Hepatocyte (in vitro differentiated cells): ENCODE results near the gene FMN1. TPM values are rescaled to one million over a fixed set of nuclear protein-coding genes. Genes with fewer than 3 reads are reported as not detected.

Source experiments
- DNase-seq: peaks from one replicate; pipeline ENCODE4 v3.0.0-alpha.2; 2016; ENCODE audit warnings: low spot score
- H2AFZ ChIP-seq: fragments of 200-600 bp; sonication (generic); 2 replicates; pipeline ENCODE4 v1.6.0; 2016; ENCODE audit warnings: antibody characterized with exemption, mild to moderate bottlenecking
- H3K27ac ChIP-seq: fragments of 200-600 bp; sonication (generic); 2 replicates; pipeline ENCODE4 v1.5.1; 2016; ENCODE audit warnings: mild to moderate bottlenecking
- H3K27me3 ChIP-seq: fragments of 200-600 bp; sonication (generic); 2 replicates; pipeline ENCODE4 v1.6.1; 2016
- H3K36me3 ChIP-seq: fragments of 200-600 bp; sonication (generic); replicated peaks from 2 replicates; pipeline ENCODE4 v1.5.1; 2016; ENCODE audit warnings: low read depth; ENCODE audit not compliant: insufficient read depth
- H3K4me1 ChIP-seq: fragments of 200-600 bp; sonication (generic); 2 replicates; pipeline ENCODE4 v1.5.1; 2016; ENCODE audit warnings: mild to moderate bottlenecking, moderate library complexity; ENCODE audit not compliant: insufficient read depth
- H3K4me2 ChIP-seq: fragments of 200-600 bp; sonication (generic); 2 replicates; pipeline ENCODE4 v1.6.0; 2016
- H3K4me3 ChIP-seq: fragments of 200-600 bp; sonication (generic); 2 replicates; pipeline ENCODE4 v1.5.1; 2016; ENCODE audit warnings: mild to moderate bottlenecking
- H3K79me2 ChIP-seq: fragments of 200-600 bp; sonication (generic); 2 replicates; pipeline ENCODE4 v1.6.0; 2017; ENCODE audit warnings: mild to moderate bottlenecking
- H3K9me2 ChIP-seq: fragments of 200-600 bp; sonication (generic); replicated peaks from 2 replicates; pipeline ENCODE4 v1.6.0; 2017; ENCODE audit warnings: mild to moderate bottlenecking; ENCODE audit not compliant: insufficient read depth
- H3K9me3 ChIP-seq: fragments of 200-600 bp; sonication (generic); 2 replicates; pipeline ENCODE4 v1.5.1; 2016; ENCODE audit warnings: low read depth, mild to moderate bottlenecking
- H4K20me1 ChIP-seq: fragments of 200-600 bp; sonication (generic); 2 replicates; pipeline ENCODE4 v1.6.0; 2016; ENCODE audit warnings: mild to moderate bottlenecking; ENCODE audit not compliant: insufficient read depth, poor library complexity, severe bottlenecking
- EZH2 ChIP-seq: fragments of 200-600 bp; sonication (generic); IDR thresholded peaks from 2 replicates; pipeline ENCODE4 v1.6.1; 2016; ENCODE audit warnings: antibody characterized with exemption, mild to moderate bottlenecking, borderline replicate concordance
- EZH2phosphoT487 ChIP-seq: fragments of 200-600 bp; sonication (generic); IDR thresholded peaks from one replicate; pipeline ENCODE4 v1.6.1; 2018; ENCODE audit warnings: antibody characterized with exemption, mild to moderate bottlenecking, low read depth, moderate library complexity; ENCODE audit not compliant: unreplicated experiment, severe bottlenecking
- WGBS: methylation state at CpG from one replicate; pipeline ENCODE4 v1.1.6; 2016; ENCODE audit warnings: low lambda C conversion rate; ENCODE audit errors: missing lambda C conversion rate; 5-methylcytosine and 5-hydroxymethylcytosine counted together
- polyA plus RNA-seq: library from polyadenylated mRNA; unstranded; fragments of >200 nt; fragmentation: Nextera tagmentation; extraction: Ambion mirVana; gene quantifications from 2 replicates; pipeline ENCODE4 v1.2.1, GENCODE V29; 2016
- total RNA-seq: library from RNA; depleted of rRNA; stranded (reverse); fragments of >200 nt; gene quantifications from 2 replicates; pipeline ENCODE4 v1.2.3, GENCODE V29; 2014
- TF ChIP-seq, protein P1 (sequence below): fragments of 200-600 bp; sonication (generic); IDR thresholded peaks from 2 replicates; pipeline ENCODE4 v1.5.1; 2016; ENCODE audit warnings: antibody characterized with exemption, mild to moderate bottlenecking; ENCODE audit not compliant: poor library complexity

FMN1 gene
- total and polyA plus RNA-seq, 2 experiments from 2014 or later, result 0.07 to 0.70 TPM

DNA sequence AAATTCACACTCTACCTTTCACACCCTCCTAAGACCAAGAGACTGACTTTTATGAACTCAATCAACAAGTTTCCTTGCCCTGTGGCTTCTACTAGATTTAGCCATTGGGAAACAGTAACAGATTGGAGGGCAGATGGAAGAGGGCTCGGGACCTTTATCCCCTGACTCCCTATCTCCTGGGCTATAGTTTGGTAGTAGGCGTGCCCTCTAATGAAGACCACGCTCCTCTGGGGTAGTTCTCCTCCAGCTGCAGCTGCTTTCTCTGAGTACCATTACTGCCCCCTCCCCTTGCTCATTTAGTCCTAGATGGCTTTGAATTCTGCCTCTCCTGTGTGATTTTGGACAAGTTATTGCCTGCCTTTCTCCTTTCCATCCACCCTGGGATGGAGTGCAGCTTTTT, 33.3 kb downstream of the FMN1 start:
- Histone ChIP-seq H3K4me3 (no peak overlapping the region), H2AFZ (no peak overlapping the region), H3K27ac (peak overlapping the region; percentile 28), H3K79me2 (no peaks in the 10 kb centered on the region), H3K27me3 (no peaks in the 10 kb centered on the region), H3K9me3 (no peaks in the 10 kb centered on the region), H3K4me1 (no peaks in the 10 kb centered on the region), H3K4me2 (no peak overlapping the region), H3K9me2 (no peaks in the 10 kb centered on the region), H4K20me1 (no peaks in the 10 kb centered on the region), H3K36me3 (no peaks in the 10 kb centered on the region)
- no peak for DNase-seq
- 84% methylated on average over 3 of the region's 3 CpGs for WGBS
- TF ChIP-seq EZH2phosphoT487, result no peak
- TF ChIP-seq, protein P1, sequence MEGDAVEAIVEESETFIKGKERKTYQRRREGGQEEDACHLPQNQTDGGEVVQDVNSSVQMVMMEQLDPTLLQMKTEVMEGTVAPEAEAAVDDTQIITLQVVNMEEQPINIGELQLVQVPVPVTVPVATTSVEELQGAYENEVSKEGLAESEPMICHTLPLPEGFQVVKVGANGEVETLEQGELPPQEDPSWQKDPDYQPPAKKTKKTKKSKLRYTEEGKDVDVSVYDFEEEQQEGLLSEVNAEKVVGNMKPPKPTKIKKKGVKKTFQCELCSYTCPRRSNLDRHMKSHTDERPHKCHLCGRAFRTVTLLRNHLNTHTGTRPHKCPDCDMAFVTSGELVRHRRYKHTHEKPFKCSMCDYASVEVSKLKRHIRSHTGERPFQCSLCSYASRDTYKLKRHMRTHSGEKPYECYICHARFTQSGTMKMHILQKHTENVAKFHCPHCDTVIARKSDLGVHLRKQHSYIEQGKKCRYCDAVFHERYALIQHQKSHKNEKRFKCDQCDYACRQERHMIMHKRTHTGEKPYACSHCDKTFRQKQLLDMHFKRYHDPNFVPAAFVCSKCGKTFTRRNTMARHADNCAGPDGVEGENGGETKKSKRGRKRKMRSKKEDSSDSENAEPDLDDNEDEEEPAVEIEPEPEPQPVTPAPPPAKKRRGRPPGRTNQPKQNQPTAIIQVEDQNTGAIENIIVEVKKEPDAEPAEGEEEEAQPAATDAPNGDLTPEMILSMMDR, result no peak
- no peak for TF ChIP-seq EZH2

DNA sequence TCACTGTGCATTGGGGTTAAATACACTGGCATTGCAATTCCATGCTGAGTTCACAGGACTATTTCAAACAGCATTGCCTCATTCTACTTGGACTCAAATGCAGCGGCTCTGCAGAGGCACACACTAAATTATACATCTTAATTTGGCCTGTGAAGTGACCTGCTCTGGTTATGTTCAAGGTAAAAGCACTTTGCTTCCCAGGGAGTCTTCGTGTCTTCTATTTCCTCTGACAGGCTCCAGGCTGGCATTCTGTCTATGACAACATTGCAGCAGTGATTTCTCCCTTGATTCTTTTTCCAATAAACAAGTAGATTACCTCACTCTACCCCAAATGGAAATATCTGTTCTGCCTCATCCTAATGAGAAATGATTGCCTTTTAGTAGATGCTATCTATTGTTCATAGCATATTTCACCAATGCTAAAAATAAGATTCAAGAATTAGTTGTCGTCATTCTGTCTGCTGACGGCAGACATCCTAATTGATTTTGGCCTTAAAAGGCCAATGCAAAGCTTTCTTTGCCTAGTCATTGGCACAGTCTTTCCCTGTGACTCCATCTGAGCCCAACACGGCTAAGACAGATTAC, 33.8 kb downstream of the FMN1 start:
- Histone ChIP-seq H3K9me3 (no peaks in the 10 kb centered on the region), H3K4me2 (no peak overlapping the region), H4K20me1 (no peaks in the 10 kb centered on the region), H3K4me1 (no peaks in the 10 kb centered on the region), H3K36me3 (no peaks in the 10 kb centered on the region), H3K79me2 (no peaks in the 10 kb centered on the region), H3K9me2 (no peaks in the 10 kb centered on the region), H3K27ac (peak overlapping the region; percentile 28), H2AFZ (no peak overlapping the region), H3K4me3 (no peak overlapping the region), H3K27me3 (no peaks in the 10 kb centered on the region)
- WGBS, result 61% methylated on average over 5 of the region's 5 CpGs
- no peak for DNase-seq
- TF ChIP-seq EZH2 (no peak), EZH2phosphoT487 (no peak)
- TF ChIP-seq, protein P1, result no peak

GRCh38 chr15:33159726-33160453, 34.6 kb downstream of the FMN1 start:
- H3K27ac ChIP-seq, result no peak overlapping the region
- H2AFZ ChIP-seq, result no peak overlapping the region
- H3K4me1 ChIP-seq, result no peaks in the 10 kb centered on the region
- H4K20me1 ChIP-seq, result no peaks in the 10 kb centered on the region
- no peaks in the 10 kb centered on the region for H3K79me2 ChIP-seq
- no peak overlapping the region for H3K4me2 ChIP-seq
- no peak for DNase-seq
- H3K36me3 ChIP-seq, result no peaks in the 10 kb centered on the region
- TF ChIP-seq EZH2phosphoT487, result no peak
- TF ChIP-seq, protein P1, result no peak
- TF ChIP-seq EZH2, result no peak
- no peak overlapping the region for H3K4me3 ChIP-seq
- no peaks in the 10 kb centered on the region for H3K27me3 ChIP-seq
- no peaks in the 10 kb centered on the region for H3K9me2 ChIP-seq
- WGBS, result 69% methylated on average over 3 of the region's 3 CpGs
- H3K9me3 ChIP-seq, result no peaks in the 10 kb centered on the region
